ENCODE measurements around the gene NEDD8. TPM values are rescaled to one million over a fixed set of nuclear protein-coding genes. Genes with fewer than 3 reads are reported as not detected.

The NEDD8 gene
- total RNA-seq, 8 experiments from 2014 or later = 180 to 362 (median 267) TPM

- in situ Hi-C loops (cut with MboI; ENCODE audit: low pct_unique_long_range_greater_than_20kb in 2 of 9, low sequenced_read_pairs in 9 of 9, unreplicated experiment in 9 of 9) = no loop called here
- WGBS, 10 experiments = 60 to 100% (median 88%) methylated on average over 1 to 5 of the region's 7 CpGs
- Histone ChIP-seq H3K27ac (peak overlapping the region in 1 of 2 donors; percentile 100), H3K4me1 (replicated peaks in 1 of 2) (peaks cover 16 to 21% of the 10 kb centered on the region in 2 donors), H3K4me3 (peak overlapping the region; percentile 76 to 82 (median 79))
- ATAC-seq (replicated peaks in 6 of 8) = no peak
Observed at GRCh38 chr14:24194186-24194872, 37.8 kb downstream of the NEDD8 start.

- Histone ChIP-seq H3K4me3 (no peak overlapping the region), H3K4me1 (replicated peaks in 1 of 2) (peaks cover 19 to 26% of the 10 kb centered on the region in 2 donors), H3K27ac (no peak overlapping the region)
- 89 to 100% (median 100%) methylated on average over 1 to 6 of the region's 15 CpGs; no CpG with 5 or more reads in 2 of the 10 experiments for WGBS, 10 experiments
- in situ Hi-C loops (cut with MboI; ENCODE audit: low pct_unique_long_range_greater_than_20kb in 2 of 9, low sequenced_read_pairs in 9 of 9, unreplicated experiment in 9 of 9) = no loop called here
- ATAC-seq (replicated peaks in 6 of 8) = no peak
Observed at GRCh38 chr14:24192933-24193332, 39.2 kb downstream of the NEDD8 start.

GRCh38 chr14:24190416-24190815 lies 41.8 kb downstream of the NEDD8 start:
- 75 to 100% (median 91%) methylated on average over 1 to 5 of the region's 10 CpGs; no CpG with 5 or more reads in 2 of the 10 experiments for WGBS, 10 experiments
- in situ Hi-C loops (cut with MboI; ENCODE audit: low pct_unique_long_range_greater_than_20kb in 2 of 9, low sequenced_read_pairs in 9 of 9, unreplicated experiment in 9 of 9) = no loop called here
- H3K27ac ChIP-seq = no peak overlapping the region
- H3K4me1 ChIP-seq (replicated peaks in 1 of 2) = peaks cover 16 to 23% of the 10 kb centered on the region in 2 donors
- no peak for ATAC-seq (replicated peaks in 6 of 8)
- H3K4me3 ChIP-seq = no peak overlapping the region

DNA sequence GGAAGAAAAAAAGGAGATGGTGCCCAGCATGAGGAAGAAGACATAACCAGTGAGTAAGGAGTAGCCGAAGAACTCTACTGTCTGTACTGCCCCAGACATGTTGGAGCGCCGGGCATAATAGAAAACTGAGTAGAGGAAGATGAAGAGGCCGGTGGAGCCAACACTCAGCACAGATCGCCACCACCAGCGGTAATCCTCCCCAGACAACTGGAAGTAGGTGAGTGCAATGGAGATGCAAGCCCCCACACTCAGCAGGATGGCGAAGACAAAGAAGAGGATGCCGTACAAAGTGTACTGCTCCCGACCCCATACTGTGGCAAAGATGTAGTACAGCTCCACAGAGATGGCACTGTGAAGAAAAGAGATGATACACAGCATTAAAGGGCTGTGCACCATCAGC lies 42.7 kb downstream of the NEDD8 start:
- Histone ChIP-seq H3K4me1 (replicated peaks in 1 of 2) (peaks cover 13 to 18% of the 10 kb centered on the region in 2 donors), H3K4me3 (no peak overlapping the region), H3K27ac (peak overlapping the region in 1 of 2 donors; percentile 25)
- in situ Hi-C loops (cut with MboI; ENCODE audit: low pct_unique_long_range_greater_than_20kb in 2 of 9, low sequenced_read_pairs in 9 of 9, unreplicated experiment in 9 of 9) = no loop called here
- ATAC-seq (replicated peaks in 6 of 8) = no peak
- 68 to 100% (median 91%) methylated on average over 1 to 6 of the region's 9 CpGs; no CpG with 5 or more reads in 2 of the 10 experiments for WGBS, 10 experiments

GRCh38 chr14:24189059-24189375 lies 43.1 kb downstream of the NEDD8 start:
- peak overlapping the region in 1 of 2 donors; percentile 25 for H3K27ac ChIP-seq
- peak overlapping the region; percentile 57 to 87 (median 72) for H3K4me3 ChIP-seq
- 0 to 17% (median 0%) methylated on average over 1 to 3 of the region's 3 CpGs; no CpG with 5 or more reads in 2 of the 10 experiments for WGBS, 10 experiments
- peaks cover 11 to 14% of the 10 kb centered on the region in 2 donors for H3K4me1 ChIP-seq (replicated peaks in 1 of 2)
- in situ Hi-C loops (cut with MboI; ENCODE audit: low pct_unique_long_range_greater_than_20kb in 2 of 9, low sequenced_read_pairs in 9 of 9, unreplicated experiment in 9 of 9) = no loop called here
- no peak for ATAC-seq (replicated peaks in 6 of 8)

- 0 to 4% (median 0%) methylated on average over 1 to 17 of the region's 65 CpGs for WGBS, 10 experiments
Observed at GRCh38 chr14:24188251-24189058, 43.7 kb downstream of the NEDD8 start, which contains the start of gene IPO4. Gene IPO4, minus strand, starts transcription at chr14:24188816. Its CDS starts 29 bp downstream, at chr14:24188787.

DNA sequence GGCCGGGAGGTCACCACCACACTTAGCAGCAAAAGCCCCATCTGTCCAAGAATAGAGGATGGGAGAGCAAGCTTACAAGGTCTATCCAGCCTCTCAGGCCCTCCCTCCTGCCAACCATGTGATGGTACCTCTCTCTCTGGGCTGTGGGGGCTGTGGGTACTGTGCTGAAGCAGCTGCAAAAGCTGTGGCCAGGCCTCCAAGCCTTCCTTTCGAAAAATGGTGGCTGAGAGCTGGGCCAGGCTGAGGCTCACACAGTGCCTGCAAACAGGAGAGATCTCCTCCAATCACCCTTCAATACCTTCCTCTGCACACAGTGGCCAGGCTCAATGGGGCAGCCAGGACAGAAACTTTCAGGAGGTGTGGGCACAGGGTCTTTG lies 44.6 kb downstream of the NEDD8 start:
- Histone ChIP-seq H3K27ac (no peak overlapping the region), H3K4me1 (replicated peaks in 1 of 2) (peaks cover 11 to 14% of the 10 kb centered on the region in 2 donors), H3K4me3 (peak overlapping the region in 4 of 5 donors; percentile 57 to 87 (median 69))
- 94% methylated on average over 2 of the region's 2 CpGs; no CpG with 5 or more reads in 9 of the 10 experiments for WGBS, 10 experiments
- no peak for ATAC-seq (replicated peaks in 6 of 8)
- in situ Hi-C loops (cut with MboI; ENCODE audit: low pct_unique_long_range_greater_than_20kb in 2 of 9, low sequenced_read_pairs in 9 of 9, unreplicated experiment in 9 of 9) = no loop called here

More at GRCh38 chr14:24188251-24189058, 43.7 kb downstream of the NEDD8 start, which contains the start of gene IPO4:
- Histone ChIP-seq H3K4me3 (peak within 1 kb of the TSS; percentile 57 to 87 (median 72)), H3K4me1 (replicated peaks in 1 of 2) (peaks cover 11 to 14% of the 10 kb centered on the region in 2 donors), H3K27ac (peak within 1 kb of the TSS; percentile 83 to 94)
- ATAC-seq (replicated peaks in 6 of 8) = peak; percentile 90 to 96 (median 94)
- in situ Hi-C loops (cut with MboI; ENCODE audit: low pct_unique_long_range_greater_than_20kb in 2 of 9, low sequenced_read_pairs in 9 of 9, unreplicated experiment in 9 of 9) = no loop called here

DNA sequence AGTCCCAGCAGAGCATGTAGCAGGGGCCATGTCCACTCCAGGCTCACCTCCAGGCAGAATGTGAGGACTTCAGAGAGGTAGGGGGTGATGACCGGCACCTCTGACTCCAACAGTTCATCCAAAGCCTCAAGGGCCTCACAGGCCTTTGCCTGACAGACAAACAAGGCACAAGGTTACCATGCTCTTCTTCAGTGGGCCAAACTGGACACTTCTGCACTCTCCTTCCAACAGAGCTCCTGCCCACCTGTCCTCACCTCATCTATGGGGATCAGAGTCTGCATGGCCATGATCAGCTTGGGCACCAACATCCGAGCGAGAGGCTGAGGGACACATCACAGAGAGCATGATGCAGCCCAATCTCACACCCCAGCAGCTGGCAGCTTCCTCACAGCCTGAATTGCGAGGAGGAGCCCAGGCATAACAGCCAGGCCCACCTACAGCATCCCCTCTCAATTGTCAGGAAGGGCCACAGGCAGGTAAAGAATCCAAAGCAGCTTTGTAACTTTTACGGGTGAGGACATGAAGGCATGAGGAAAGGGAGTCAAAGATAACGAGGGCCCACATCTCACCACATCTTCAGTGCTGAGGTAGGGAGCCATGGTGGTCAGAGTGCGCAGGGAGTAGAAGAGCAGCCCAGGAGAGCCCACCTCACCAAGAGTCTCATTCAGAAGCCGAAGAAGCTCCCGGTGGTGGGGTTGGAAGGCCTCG lies 45.2 kb downstream of the NEDD8 start:
- H3K27ac ChIP-seq = no peak overlapping the region
- no peak for ATAC-seq (replicated peaks in 6 of 8)
- peaks cover 11 to 14% of the 10 kb centered on the region in 2 donors for H3K4me1 ChIP-seq (replicated peaks in 1 of 2)
- in situ Hi-C loops (cut with MboI; ENCODE audit: low pct_unique_long_range_greater_than_20kb in 2 of 9, low sequenced_read_pairs in 9 of 9, unreplicated experiment in 9 of 9) = no loop called here
- H3K4me3 ChIP-seq = peak overlapping the region in 1 of 5 donors; percentile 87
- 82 to 97% (median 92%) methylated on average over 4 to 7 of the region's 10 CpGs; no CpG with 5 or more reads in 6 of the 10 experiments for WGBS, 10 experiments

DNA sequence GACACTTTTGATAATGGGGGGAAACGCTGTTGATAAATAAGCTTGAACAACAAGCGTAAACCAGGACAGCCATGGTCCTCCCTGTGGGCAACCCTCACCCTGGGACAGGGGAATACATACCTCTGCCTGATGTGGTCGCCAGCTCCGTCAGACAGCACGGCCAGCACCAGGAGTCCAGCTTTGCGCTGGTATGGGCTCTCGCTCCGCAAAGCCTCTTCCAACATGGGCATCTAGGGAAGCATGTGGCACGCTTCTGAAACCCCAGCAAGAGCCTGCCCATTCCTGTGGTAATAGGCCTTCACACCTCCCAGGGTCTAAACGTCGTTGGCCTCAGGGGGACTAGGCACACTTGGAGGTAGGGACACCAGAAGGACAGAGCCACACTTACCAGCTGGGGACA lies 46.4 kb downstream of the NEDD8 start:
- Histone ChIP-seq H3K27ac (no peak overlapping the region), H3K4me1 (replicated peaks in 1 of 2) (peaks cover 12 to 20% of the 10 kb centered on the region in 2 donors), H3K4me3 (no peak overlapping the region)
- 87 to 100% (median 97%) methylated on average over 1 to 5 of the region's 11 CpGs; no CpG with 5 or more reads in 4 of the 10 experiments for WGBS, 10 experiments
- ATAC-seq (replicated peaks in 6 of 8) = no peak
- in situ Hi-C loops (cut with MboI; ENCODE audit: low pct_unique_long_range_greater_than_20kb in 2 of 9, low sequenced_read_pairs in 9 of 9, unreplicated experiment in 9 of 9) = no loop called here

DNA sequence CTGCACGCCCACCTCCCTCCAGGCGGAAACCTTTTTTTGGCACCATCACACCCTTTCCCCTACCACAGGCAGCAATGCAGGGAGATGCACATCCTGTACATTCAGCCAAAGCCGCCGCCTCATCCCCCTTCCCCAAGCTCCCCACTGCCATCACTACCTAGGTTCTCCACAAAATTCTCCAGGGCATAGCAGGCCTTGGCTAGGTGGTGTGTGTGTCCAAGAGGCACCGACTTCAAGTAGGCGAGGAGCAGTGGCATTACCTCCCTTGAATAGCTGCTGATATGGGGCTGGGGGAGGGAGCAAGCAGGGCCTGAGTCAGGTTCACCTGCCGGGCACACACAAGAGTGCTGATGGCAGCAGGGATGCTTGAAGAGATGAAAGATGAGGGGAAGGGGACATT lies 47.1 kb downstream of the NEDD8 start:
- WGBS, 10 experiments = 90 to 100% (median 100%) methylated on average over 1 to 3 of the region's 7 CpGs; no CpG with 5 or more reads in 3 of the 10 experiments
- no peak for ATAC-seq (replicated peaks in 6 of 8)
- no peak overlapping the region for H3K27ac ChIP-seq
- in situ Hi-C loops (cut with MboI; ENCODE audit: low pct_unique_long_range_greater_than_20kb in 2 of 9, low sequenced_read_pairs in 9 of 9, unreplicated experiment in 9 of 9) = no loop called here
- no peak overlapping the region for H3K4me3 ChIP-seq
- peaks cover 19 to 27% of the 10 kb centered on the region in 2 donors for H3K4me1 ChIP-seq (replicated peaks in 1 of 2)

GRCh38 chr14:24184104-24184970 lies 47.8 kb downstream of the NEDD8 start:
- no peak for ATAC-seq (replicated peaks in 6 of 8)
- peaks cover 22 to 32% of the 10 kb centered on the region in 2 donors for H3K4me1 ChIP-seq (replicated peaks in 1 of 2)
- in situ Hi-C loops (cut with MboI; ENCODE audit: low pct_unique_long_range_greater_than_20kb in 2 of 9, low sequenced_read_pairs in 9 of 9, unreplicated experiment in 9 of 9) = no loop called here
- WGBS, 10 experiments = 83 to 100% (median 89%) methylated on average over 1 to 5 of the region's 19 CpGs; no CpG with 5 or more reads in 6 of the 10 experiments
- no peak overlapping the region for H3K4me3 ChIP-seq
- H3K27ac ChIP-seq = no peak overlapping the region

DNA sequence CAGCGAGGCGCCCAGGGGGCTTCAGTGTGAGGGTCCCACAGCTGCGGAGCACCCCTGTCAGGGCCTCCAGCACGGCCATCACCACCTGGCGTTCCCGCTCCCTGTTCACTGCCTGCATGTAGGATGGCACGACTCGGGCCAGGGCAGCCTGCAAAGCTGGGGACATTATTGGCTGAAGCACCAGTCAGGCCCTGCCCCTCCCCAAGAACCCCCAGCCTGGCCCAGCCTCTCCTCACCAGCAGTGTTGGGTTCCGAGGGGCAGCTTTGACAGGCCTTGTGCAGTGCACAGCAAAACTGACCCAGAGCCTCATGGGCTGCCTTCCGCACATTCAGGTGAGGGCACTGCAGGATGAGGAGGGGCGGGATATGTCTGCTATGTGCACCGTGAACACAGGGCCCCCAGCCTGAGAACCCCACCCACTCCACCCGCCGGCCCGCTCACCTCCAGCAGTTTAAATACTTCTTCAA lies 49.1 kb downstream of the NEDD8 start:
- WGBS, 10 experiments = 89 to 93% (median 90%) methylated on average over 2 to 5 of the region's 15 CpGs; no CpG with 5 or more reads in 7 of the 10 experiments
- no peak overlapping the region for H3K27ac ChIP-seq
- in situ Hi-C loops (cut with MboI; ENCODE audit: low pct_unique_long_range_greater_than_20kb in 2 of 9, low sequenced_read_pairs in 9 of 9, unreplicated experiment in 9 of 9) = no loop called here
- H3K4me1 ChIP-seq (replicated peaks in 1 of 2) = peaks cover 24 to 30% of the 10 kb centered on the region in 2 donors
- no peak overlapping the region for H3K4me3 ChIP-seq
- ATAC-seq (replicated peaks in 6 of 8) = no peak
